Fibroblast of mammary gland (primary cell): Measurements from ENCODE around the gene LAMA3.

Experiments
- DNase-seq: peaks from one replicate; pipeline ENCODE4 v3.0.0-alpha.2; 2010; ENCODE audit warnings: low read depth
- H3K4me3 ChIP-seq: 2 replicates; pipeline ENCODE4 v1.5.1; 2011; ENCODE audit warnings: low read depth, mild to moderate bottlenecking, low read length, moderate library complexity; ENCODE audit not compliant: control insufficient read depth
- CTCF ChIP-seq: conservative IDR thresholded peaks from 2 replicates; pipeline ENCODE4 v1.5.1; 2011; ENCODE audit warnings: low read depth, low read length, inconsistent platforms; ENCODE audit not compliant: control insufficient read depth, insufficient read depth

LAMA3 gene

DNA sequence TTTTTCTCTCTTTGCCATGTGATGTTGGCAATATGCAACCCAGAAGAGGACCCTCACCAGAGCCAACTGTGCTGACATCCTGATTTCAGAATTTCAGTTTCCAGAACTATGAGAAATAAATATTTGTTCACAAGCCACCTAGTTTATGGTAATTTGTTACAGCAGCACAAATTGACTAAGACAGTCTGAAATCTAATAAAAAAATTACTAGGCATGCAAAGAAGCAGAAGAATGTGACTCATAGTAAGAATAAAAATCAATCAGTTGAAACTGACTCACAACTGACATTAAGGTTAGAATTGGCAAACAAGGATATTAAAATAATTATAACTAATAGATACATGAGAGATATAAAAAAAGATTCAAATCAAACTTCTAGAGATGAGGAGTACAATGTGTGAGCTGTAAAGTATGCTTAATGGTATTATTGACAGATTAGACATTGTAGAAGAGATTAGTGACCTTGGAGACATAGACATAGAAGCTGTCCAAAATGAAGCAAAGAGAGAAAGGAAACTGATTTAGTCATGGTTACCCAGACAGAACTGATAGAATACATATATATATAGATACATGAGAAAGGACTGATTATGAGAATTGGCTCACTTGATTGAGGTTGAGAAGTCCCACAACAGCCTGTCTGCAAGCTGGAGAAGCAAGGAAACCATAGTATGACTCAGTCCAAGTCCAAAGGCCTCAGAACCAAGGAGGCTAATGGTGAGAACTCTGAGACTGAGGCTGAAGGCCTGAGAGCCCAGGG is 297.5 kb downstream of the LAMA3 start:
- DNase-seq = no peak
- no peak for TF ChIP-seq CTCF
- no peak overlapping the region for H3K4me3 ChIP-seq

GRCh38 chr18:23990474-23991410 is 301.5 kb downstream of the LAMA3 start:
- no peak for TF ChIP-seq CTCF
- no peak overlapping the region for H3K4me3 ChIP-seq
- peak; percentile 40 for DNase-seq

- no peak overlapping the region for H3K4me3 ChIP-seq
- no peak for DNase-seq
- TF ChIP-seq CTCF = no peak
These were observed 303.1 kb downstream of the LAMA3 start for GRCh38 chr18:23992089-23992940.

- no peak overlapping the region for H3K4me3 ChIP-seq
- TF ChIP-seq CTCF = no peak
- no peak for DNase-seq
These were observed 303.7 kb downstream of the LAMA3 start for GRCh38 chr18:23992941-23993280.

DNA sequence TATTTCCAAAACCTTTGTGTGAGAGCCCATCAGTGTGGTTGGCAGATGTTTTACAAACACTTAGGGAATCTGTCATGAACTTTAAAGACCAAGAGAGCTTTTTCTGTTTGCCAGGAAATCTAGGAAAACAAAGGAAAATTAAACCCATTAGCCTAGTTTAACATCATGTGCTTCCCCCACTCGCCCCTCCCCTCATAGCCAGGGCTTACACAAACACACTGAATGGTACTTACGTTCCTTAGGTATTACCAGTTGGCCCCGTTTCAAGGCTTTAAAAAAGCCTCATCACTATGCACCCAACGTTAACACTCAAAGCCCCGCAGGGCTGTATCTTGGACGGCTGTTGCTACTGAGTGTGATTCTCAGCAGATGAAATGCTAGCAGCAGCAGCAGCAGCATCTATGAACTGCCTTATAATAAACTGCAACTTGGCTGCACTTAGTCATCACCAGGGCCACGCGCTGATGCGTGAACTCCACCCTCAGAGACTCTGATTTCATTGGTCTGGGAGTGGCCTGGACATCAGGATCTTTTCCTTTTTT is 305.2 kb downstream of the LAMA3 start:
- no peak overlapping the region for H3K4me3 ChIP-seq
- TF ChIP-seq CTCF = no peak
- DNase-seq = peak; percentile 83

DNA sequence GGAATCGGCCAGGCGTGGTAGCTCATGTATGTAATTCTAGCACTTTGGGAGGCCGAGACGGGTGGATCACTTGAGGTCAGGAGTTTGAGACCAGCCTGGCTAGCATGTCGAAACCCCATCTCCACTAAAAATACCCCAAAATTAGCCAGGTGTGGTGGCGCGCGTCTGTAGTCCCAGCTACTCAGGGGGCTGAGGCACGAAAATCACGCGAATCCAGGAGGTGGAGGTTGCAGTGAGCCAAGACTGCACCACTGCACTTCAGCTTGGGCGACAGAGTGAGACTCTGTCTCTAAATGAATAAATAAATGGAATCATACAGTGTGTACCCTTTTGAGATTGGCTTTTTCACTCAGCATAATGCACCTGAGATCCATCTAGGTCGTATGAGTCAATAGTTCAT is 305.9 kb downstream of the LAMA3 start:
- no peak overlapping the region for H3K4me3 ChIP-seq
- DNase-seq = no peak
- TF ChIP-seq CTCF = no peak
